IPS-15b (cell line): Measurements from ENCODE around the gene DDX39B.

ENCODE experiments used
- H3K27me3 ChIP-seq: one replicate; pipeline ENCODE4 v1.6.1; 2013; ENCODE audit warnings: low read length; ENCODE audit not compliant: control insufficient read depth, insufficient read depth
- H3K36me3 ChIP-seq: one replicate; pipeline ENCODE4 v1.6.1; 2013; ENCODE audit warnings: low read length; ENCODE audit not compliant: control insufficient read depth, insufficient read depth
- H3K4me1 ChIP-seq: one replicate; pipeline ENCODE4 v1.6.1; 2013; ENCODE audit warnings: mild to moderate bottlenecking, low read length; ENCODE audit not compliant: control insufficient read depth, insufficient read depth
- H3K4me3 ChIP-seq: one replicate; pipeline ENCODE4 v1.5.1; 2013; ENCODE audit warnings: low read depth, low read length
- H3K9ac ChIP-seq: one replicate; pipeline ENCODE4 v1.6.1; 2013; ENCODE audit warnings: low read depth, mild to moderate bottlenecking, low read length
- H3K9me3 ChIP-seq: one replicate; pipeline ENCODE4 v1.6.1; 2013; ENCODE audit warnings: mild to moderate bottlenecking, low read length; ENCODE audit not compliant: control insufficient read depth, insufficient read depth

DDX39B gene

DNA sequence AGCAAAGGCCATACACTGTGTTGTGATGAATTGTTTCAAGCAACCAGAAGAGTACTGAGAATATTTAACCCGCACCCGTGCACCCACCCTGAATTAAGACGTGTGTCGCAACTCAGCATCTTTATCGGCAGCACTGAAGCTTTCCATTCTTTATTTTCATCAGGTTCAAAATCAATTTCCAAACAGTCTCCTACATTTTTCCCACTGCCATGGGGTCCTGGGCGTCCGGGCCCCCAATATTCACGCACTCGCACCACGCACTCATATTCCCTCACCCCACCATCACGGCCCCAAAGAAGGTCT is 38.6 kb upstream of the DDX39B start:
- Histone ChIP-seq H3K9ac (no peak overlapping the region), H3K9me3 (no peaks in the 10 kb centered on the region), H3K27me3 (peaks cover 20% of the 10 kb centered on the region), H3K4me1 (peaks cover 13% of the 10 kb centered on the region), H3K36me3 (no peaks in the 10 kb centered on the region), H3K4me3 (peak overlapping the region; percentile 82)

DNA sequence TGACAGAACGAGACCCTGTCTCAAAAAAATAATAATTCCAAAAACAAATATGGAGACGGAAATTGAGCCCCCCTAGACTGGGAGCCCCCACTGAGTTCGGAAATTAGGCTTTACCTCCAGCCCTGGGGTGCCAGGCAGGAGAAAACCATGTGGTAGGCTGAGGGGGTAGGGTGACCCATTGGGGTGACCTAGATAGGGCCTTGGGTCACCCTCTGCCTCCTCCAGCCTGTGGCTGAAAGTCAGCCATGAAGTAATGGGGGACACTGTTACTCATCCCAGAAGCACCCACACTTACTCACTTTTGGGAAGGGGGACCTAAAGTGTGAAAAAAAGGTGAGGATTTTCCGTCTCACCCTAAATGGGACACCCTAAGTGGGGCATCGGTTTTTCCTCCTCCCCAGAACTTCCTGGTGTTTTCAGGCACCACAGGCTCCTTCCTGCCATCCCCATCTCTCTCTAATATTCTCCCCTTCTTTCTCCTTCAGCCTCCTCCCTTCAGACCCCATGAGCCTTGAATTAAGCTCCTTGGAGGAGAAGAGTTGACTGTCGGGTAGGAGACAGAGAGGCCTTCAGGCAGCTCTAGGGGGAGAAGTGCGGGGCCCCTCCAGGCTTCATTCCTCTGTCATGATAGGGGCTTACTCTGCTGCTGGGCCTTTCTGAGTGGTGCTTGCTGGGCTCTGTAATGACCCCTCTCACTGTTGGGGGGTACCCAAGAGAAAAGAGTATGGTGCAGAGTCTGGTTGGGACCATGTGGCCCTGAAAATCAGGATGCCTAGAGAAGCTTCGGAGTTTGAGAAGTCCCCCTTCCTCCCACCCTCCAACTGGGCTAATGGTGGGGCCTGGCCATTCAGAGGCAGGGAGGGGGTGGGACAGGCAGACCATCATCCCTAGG is 38.0 kb upstream of the DDX39B start:
- H3K4me3 ChIP-seq, result peak overlapping the region; percentile 82
- H3K27me3 ChIP-seq, result peaks cover 21% of the 10 kb centered on the region
- no peaks in the 10 kb centered on the region for H3K9me3 ChIP-seq
- H3K9ac ChIP-seq, result no peak overlapping the region
- H3K4me1 ChIP-seq, result peaks cover 13% of the 10 kb centered on the region
- H3K36me3 ChIP-seq, result no peaks in the 10 kb centered on the region

DNA sequence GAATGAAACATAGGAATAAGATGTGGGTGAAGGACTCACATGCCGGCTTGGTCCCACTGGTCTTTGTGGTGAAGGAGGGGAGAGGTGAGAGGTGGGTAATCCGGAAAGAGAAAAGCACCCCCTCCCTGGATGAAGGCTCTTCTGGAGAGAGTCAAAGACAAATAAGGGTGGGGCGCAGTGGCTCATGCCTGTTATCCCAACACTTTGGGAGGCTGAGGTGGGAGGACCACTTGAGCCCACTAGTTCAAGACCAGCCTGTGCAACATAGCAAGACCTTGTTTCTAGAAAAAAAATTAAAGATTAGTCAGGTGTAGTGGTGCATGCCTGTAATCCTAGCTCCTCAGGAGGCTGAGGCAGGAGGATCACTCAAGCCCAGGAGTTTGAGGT is 37.3 kb upstream of the DDX39B start:
- Histone ChIP-seq H3K9ac (no peak overlapping the region), H3K27me3 (peaks cover 21% of the 10 kb centered on the region), H3K36me3 (no peaks in the 10 kb centered on the region), H3K4me3 (no peak overlapping the region), H3K9me3 (no peaks in the 10 kb centered on the region), H3K4me1 (peaks cover 13% of the 10 kb centered on the region)

DNA sequence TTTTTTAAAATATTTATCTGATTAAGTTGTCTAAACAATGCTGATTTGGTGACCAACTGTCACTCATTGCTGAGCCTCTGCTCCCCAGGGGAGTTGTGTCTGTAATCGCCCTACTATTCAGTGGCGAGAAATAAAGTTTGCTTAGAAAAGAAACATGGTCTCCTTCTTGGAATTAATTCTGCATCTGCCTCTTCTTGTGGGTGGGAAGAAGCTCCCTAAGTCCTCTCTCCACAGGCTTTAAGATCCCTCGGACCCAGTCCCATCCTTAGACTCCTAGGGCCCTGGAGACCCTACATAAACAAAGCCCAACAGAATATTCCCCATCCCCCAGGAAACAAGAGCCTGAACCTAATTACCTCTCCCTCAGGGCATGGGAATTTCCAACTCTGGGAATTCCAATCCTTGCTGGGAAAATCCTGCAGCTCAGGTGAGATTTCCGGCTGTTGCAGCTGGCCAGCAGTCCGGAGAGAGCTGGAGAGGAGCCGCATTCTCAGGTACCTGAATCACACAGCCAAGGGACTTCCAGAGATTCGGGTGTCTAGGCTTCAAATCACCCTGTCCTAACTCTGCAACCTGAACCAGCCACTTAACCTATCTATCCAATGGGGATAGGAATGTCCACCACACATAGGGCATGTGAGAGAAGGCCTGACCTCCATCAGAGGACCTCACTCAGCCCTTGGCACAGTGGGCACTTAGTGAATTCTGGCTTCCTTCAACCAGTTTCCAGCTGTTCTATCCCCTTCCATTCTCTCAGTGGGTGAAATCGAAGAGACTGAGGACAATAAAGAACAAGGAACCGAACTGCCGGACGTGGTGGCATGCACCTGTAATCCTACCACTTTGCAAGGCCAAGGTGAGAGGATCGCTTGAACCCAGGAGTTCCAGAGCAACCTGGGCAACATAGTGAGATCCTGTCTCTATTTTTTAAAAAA is 36.6 kb upstream of the DDX39B start:
- H3K4me1 ChIP-seq, result peaks cover 13% of the 10 kb centered on the region
- no peaks in the 10 kb centered on the region for H3K36me3 ChIP-seq
- H3K27me3 ChIP-seq, result peaks cover 21% of the 10 kb centered on the region
- no peak overlapping the region for H3K4me3 ChIP-seq
- no peaks in the 10 kb centered on the region for H3K9me3 ChIP-seq
- no peak overlapping the region for H3K9ac ChIP-seq

DNA sequence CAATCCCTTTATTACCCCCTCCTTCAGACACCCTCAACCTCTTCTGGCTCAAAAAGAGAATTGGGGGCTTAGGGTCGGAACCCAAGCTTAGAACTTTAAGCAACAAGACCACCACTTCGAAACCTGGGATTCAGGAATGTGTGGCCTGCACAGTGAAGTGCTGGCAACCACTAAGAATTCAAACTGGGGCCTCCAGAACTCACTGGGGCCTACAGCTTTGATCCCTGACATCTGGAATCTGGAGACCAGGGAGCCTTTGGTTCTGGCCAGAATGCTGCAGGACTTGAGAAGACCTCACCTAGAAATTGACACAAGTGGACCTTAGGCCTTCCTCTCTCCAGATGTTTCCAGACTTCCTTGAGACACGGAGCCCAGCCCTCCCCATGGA is 35.8 kb upstream of the DDX39B start:
- Histone ChIP-seq H3K9me3 (no peaks in the 10 kb centered on the region), H3K4me3 (no peak overlapping the region), H3K4me1 (peaks cover 13% of the 10 kb centered on the region), H3K36me3 (no peaks in the 10 kb centered on the region), H3K9ac (no peak overlapping the region), H3K27me3 (peaks cover 21% of the 10 kb centered on the region)

DNA sequence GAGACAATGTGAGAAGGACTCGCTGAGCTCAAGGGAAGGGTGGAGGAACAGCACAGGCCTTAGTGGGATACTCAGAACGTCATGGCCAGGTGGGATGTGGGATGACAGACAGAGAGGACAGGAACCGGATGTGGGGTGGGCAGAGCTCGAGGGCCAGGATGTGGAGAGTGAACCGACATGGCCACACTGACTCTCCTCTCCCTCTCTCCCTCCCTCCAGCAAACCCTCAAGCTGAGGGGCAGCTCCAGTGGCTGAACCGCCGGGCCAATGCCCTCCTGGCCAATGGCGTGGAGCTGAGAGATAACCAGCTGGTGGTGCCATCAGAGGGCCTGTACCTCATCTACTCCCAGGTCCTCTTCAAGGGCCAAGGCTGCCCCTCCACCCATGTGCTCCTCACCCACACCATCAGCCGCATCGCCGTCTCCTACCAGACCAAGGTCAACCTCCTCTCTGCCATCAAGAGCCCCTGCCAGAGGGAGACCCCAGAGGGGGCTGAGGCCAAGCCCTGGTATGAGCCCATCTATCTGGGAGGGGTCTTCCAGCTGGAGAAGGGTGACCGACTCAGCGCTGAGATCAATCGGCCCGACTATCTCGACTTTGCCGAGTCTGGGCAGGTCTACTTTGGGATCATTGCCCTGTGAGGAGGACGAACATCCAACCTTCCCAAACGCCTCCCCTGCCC is 35.2 kb upstream of the DDX39B start:
- no peaks in the 10 kb centered on the region for H3K9me3 ChIP-seq
- no peak overlapping the region for H3K9ac ChIP-seq
- H3K4me1 ChIP-seq, result peaks cover 12% of the 10 kb centered on the region
- no peaks in the 10 kb centered on the region for H3K36me3 ChIP-seq
- peaks cover 21% of the 10 kb centered on the region for H3K27me3 ChIP-seq
- H3K4me3 ChIP-seq, result no peak overlapping the region

DNA sequence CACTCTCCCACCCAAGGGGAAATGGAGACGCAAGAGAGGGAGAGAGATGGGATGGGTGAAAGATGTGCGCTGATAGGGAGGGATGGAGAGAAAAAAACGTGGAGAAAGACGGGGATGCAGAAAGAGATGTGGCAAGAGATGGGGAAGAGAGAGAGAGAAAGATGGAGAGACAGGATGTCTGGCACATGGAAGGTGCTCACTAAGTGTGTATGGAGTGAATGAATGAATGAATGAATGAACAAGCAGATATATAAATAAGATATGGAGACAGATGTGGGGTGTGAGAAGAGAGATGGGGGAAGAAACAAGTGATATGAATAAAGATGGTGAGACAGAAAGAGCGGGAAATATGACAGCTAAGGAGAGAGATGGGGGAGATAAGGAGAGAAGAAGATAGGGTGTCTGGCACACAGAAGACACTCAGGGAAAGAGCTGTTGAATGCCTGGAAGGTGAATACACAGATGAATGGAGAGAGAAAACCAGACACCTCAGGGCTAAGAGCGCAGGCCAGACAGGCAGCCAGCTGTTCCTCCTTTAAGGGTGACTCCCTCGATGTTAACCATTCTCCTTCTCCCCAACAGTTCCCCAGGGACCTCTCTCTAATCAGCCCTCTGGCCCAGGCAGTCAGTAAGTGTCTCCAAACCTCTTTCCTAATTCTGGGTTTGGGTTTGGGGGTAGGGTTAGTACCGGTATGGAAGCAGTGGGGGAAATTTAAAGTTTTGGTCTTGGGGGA is 34.3 kb upstream of the DDX39B start:
- H3K9ac ChIP-seq, result no peak overlapping the region
- H3K9me3 ChIP-seq, result no peaks in the 10 kb centered on the region
- no peak overlapping the region for H3K4me3 ChIP-seq
- no peaks in the 10 kb centered on the region for H3K36me3 ChIP-seq
- peaks cover 16% of the 10 kb centered on the region for H3K27me3 ChIP-seq
- H3K4me1 ChIP-seq, result peaks cover 8% of the 10 kb centered on the region

DNA sequence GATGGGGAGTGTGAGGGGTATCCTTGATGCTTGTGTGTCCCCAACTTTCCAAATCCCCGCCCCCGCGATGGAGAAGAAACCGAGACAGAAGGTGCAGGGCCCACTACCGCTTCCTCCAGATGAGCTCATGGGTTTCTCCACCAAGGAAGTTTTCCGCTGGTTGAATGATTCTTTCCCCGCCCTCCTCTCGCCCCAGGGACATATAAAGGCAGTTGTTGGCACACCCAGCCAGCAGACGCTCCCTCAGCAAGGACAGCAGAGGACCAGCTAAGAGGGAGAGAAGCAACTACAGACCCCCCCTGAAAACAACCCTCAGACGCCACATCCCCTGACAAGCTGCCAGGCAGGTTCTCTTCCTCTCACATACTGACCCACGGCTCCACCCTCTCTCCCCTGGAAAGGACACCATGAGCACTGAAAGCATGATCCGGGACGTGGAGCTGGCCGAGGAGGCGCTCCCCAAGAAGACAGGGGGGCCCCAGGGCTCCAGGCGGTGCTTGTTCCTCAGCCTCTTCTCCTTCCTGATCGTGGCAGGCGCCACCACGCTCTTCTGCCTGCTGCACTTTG is 33.6 kb upstream of the DDX39B start, which contains the start of gene TNF:
TSS of gene TNF (plus strand) at position 231 of the 567 bp plus-strand sequence. CDS start at position 408, 177 bp downstream.
- Histone ChIP-seq H3K4me1 (peaks cover 8% of the 10 kb centered on the region), H3K9ac (no peak within 1 kb of the TSS), H3K36me3 (no peaks in the 10 kb centered on the region), H3K9me3 (no peaks in the 10 kb centered on the region), H3K4me3 (no peak within 1 kb of the TSS), H3K27me3 (peaks cover 14% of the 10 kb centered on the region)

DNA sequence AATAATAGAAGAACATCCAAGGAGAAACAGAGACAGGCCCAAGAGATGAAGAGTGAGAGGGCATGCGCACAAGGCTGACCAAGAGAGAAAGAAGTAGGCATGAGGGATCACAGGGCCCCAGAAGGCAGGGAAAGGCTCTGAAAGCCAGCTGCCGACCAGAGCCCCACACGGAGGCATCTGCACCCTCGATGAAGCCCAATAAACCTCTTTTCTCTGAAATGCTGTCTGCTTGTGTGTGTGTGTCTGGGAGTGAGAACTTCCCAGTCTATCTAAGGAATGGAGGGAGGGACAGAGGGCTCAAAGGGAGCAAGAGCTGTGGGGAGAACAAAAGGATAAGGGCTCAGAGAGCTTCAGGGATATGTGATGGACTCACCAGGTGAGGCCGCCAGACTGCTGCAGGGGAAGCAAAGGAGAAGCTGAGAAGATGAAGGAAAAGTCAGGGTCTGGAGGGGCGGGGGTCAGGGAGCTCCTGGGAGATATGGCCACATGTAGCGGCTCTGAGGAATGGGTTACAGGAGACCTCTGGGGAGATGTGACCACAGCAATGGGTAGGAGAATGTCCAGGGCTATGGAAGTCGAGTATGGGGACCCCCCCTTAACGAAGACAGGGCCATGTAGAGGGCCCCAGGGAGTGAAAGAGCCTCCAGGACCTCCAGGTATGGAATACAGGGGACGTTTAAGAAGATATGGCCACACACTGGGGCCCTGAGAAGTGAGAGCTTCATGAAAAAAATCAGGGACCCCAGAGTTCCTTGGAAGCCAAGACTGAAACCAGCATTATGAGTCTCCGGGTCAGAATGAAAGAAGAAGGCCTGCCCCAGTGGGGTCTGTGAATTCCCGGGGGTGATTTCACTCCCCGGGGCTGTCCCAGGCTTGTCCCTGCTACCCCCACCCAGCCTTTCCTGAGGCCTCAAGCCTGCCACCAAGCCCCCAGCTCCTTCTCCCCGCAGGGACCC is 32.6 kb upstream of the DDX39B start:
- Histone ChIP-seq H3K9me3 (no peaks in the 10 kb centered on the region), H3K4me3 (no peak overlapping the region), H3K36me3 (no peaks in the 10 kb centered on the region), H3K27me3 (peaks cover 6% of the 10 kb centered on the region), H3K9ac (no peak overlapping the region), H3K4me1 (peaks cover 3% of the 10 kb centered on the region)
